Inferior parietal cortex (tissue), 1 donor: ENCODE results near the gene KCNT1.

Experiments
- DNase-seq: peaks from one replicate; pipeline ENCODE4 v3.0.0-alpha.2; 2016; ENCODE audit errors: extremely low spot score

The KCNT1 gene

DNA sequence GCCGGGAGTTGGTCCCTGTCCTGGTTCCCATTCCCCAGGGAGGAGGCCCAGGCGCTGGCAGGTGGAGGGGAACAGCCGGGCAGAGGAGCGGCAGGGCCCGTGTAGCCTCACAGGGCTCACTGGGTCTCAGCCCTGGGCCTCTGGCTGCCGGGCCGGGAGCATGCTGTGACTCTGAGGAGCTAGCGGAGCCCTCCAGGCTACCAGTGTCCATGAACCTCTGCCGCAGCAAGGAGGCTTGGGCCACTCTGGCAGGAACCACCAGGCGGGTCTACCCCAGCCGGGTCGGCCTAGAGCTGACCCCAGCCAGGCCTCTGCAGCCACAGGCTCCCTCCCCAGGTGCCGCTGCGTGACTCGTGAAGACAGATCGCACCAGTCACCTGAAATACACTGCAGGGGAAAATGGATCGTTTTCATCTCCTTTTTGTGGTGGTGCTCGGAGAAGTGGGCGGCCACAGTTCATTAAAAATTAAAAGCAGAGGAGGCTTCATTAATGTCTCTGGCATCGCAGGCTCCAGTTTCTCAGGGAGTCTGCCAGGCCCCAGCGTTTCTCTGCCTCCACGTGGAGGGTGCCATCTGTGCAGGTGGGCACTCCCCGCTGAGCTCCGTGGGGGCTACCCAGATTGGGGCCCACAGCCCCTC lies 43.8 kb downstream of the KCNT1 start:
- no peak for DNase-seq

- no peak for DNase-seq
Measured at GRCh38 chr9:135746565-135746964, 44.6 kb downstream of the KCNT1 start.

GRCh38 chr9:135747311-135747710 lies 45.3 kb downstream of the KCNT1 start:
- DNase-seq = no peak

DNA sequence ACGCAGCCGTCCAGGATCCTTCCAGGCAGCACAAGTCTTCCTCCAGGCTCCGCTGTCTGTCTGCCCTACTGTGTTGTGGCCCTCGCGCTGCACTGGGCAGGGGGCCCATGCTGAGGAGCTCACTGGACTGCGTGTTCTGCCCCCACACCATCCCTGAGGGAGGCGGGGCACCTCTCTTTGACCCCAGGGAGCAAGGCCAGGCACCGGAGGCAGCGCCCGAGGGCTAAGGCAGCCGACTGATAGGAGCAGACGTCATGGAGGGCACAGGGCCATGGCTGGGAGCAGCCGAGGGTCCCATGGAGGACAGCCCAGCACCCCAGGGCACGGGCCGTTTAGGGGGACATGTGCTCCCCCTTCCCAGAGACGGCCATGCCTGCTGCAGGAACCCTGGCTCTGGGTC lies 46.7 kb downstream of the KCNT1 start:
- no peak for DNase-seq

GRCh38 chr9:135749171-135750045 lies 47.4 kb downstream of the KCNT1 start:
- no peak for DNase-seq

DNA sequence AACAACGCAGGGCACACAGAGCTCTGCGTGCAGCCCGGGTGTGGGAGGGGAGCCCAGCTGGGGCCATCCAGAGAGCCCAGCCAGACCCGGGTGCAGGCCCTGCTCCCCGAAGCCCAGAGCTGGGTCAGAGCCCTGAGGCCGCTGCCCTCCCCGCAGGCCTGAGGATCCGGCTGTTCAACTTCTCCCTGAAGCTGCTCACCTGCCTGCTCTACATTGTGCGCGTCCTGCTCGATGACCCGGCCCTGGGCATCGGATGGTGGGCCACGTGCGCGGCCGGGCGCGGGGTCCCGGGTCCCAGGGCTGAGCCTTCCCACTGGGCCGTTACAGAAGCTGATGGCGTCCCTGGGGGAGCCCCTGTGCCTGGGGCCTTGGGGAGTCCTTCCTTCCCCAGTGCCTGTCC lies 48.8 kb downstream of the KCNT1 start:
- DNase-seq = no peak

DNA sequence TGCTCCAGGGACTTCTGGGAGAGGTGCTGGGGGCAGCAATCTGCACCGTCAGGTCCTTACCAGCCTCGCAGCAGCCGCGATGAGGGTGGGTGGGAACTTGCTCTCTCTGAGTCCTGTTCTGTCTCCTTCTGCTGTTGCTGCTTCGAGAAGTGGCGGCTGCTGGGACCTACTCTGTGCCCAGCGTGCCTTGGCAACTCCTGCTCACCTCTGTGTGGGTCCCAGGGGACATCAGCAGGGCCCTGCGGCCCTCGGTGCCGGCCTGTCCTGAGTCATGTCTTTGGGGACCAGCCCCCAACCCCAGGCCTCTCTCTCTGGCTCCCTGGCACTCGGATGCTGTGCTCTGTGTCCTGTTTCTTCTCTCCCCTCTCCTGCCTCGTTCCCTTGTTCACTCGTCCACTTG lies 49.5 kb downstream of the KCNT1 start:
- DNase-seq = no peak

DNA sequence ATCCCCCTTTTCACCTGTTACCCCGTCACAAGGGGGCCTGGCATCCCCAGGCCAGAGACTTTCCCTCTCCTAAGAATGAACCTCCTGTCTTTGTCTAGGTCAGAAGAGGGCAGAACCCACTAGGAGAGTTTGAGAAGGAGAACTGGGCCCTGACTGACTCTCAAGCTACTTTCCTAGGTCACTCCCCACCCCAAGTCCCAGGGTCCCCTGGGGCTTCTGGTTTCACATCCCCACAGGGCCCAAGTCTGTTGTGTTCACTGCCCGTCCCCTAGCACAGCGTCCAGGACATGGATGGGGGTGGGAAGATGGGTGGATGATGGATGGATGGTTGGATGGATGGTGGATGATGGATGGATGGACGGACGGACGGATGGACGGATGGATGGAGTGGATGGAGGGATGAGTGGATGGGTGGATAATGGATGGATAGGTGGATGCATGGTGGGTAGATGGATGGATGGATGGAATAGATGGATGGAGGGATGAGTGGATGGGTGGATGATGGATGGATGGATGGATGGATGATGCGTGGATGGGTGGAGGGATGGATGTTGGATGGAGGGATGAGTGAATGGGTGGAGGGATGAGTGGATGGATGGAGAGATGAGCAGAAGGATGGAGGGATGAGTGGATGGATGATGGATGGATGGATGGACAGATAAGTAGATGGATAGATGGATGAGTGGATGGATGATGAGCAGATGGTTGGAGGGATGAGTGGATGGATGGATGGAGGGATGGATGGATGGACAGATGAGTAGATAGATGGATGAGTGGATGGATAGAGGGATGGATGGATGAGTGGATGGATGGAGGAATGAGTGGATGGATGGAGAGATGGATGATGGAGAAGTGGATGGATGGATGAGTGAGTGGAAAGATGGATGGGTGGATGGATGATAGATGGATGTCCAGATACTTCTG lies 50.6 kb downstream of the KCNT1 start:
- no peak for DNase-seq

DNA sequence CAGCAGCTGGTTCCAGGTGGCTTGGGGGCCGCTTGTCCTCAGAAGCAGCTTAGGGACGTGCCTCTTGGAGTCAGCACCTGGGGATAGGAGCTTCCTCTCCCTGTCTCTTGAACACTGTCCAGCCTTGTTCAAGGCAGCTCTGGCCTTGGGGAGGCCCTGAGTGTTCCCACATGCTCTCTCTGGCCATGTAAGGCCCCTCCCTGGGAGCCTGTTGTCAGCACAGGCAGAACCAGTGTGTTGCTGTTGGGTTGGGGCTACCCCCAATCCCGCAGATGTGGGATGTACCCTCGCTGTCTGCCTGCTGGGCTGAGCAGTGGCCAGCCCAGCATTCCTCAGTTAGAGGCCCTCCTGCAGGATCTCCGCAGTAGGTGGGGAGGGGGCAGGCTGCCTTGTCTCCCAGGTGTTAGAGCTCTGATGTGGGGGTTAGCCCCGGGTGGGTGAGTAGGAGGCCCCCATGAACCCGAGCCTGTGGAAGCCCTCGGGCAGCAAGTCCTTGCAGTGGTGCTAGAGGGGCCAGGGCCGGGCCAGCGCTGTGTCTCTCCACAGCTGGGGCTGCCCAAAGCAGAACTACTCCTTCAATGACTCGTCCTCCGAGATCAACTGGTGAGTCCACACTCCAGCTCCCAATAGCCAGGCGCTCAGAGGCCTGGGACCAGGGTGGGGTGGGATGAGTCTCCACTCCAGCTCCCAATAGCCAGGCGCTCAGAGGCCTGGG lies 51.6 kb downstream of the KCNT1 start:
- DNase-seq = no peak

GRCh38 chr9:135756576-135756975 lies 54.6 kb downstream of the KCNT1 start:
- DNase-seq = no peak

DNA sequence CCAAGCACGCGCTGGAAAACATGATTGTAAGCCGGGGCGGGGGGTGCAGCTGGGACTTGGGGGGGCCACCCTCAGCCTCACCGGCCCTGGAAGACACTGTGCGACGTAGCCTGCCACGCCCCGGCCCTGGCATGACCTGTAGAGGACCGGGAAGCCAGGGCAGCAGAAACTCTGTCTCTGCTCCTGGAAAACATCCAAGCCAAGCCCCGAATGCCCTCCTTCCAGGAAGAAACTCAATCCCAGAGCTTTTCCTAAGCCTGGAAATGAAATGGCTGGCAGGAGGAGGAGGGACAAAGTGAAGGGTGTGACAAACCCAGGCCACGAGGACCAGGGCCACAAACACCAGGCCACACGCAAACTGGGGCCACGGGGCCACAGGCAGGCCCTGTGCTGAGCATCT lies 55.4 kb downstream of the KCNT1 start:
- DNase-seq = no peak

DNA sequence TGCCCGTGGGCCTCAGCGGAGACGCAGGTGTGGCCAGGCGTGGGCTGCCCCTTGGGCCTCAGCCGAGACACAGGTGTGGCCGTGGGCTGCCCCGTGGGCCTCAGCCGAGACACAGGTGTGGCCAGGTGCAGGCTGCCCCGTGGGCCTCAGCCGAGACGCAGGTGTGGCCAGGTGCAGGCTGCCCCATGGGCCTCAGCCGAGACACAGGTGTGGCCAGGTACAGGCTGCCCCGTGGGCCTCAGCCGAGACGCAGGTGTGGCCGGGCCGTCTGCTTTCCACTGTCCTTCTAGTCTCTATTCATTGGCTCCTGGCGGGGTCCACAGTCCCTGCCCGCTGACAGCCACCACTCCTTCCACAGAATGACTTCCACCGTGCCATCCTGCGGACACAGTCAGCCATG lies 56.1 kb downstream of the KCNT1 start:
- no peak for DNase-seq

GRCh38 chr9:135758870-135759269 lies 56.9 kb downstream of the KCNT1 start:
- no peak for DNase-seq

DNA sequence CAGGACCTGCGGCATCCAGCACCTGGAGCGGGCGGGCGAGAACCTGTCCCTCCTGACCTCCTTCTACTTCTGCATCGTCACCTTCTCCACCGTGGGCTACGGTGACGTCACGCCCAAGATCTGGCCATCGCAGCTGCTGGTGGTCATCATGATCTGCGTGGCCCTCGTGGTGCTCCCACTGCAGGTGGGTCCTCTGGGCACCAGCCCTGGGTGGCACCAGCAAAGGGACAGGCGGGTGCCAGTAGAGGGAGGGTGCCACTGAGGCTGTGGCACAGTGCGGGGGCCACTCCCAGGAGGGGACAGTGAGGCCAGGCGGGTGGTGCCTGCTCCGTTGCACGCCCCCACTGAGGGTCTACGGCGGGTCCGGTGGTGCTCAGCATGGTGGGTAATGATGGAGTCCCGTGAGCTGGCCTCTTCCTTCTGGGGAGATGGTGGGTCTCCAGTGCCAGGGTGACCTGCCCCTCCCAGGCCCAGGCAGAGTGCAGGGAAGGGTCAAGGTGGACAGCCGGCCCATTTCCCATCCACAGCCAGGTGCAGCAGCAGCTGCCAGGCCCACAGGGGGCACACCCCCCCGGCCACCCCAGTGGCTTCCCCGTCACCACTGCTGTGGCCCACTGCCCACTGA lies 57.8 kb downstream of the KCNT1 start:
- no peak for DNase-seq

- no peak for DNase-seq
Measured at GRCh38 chr9:135760465-135760864, 58.5 kb downstream of the KCNT1 start.

DNA sequence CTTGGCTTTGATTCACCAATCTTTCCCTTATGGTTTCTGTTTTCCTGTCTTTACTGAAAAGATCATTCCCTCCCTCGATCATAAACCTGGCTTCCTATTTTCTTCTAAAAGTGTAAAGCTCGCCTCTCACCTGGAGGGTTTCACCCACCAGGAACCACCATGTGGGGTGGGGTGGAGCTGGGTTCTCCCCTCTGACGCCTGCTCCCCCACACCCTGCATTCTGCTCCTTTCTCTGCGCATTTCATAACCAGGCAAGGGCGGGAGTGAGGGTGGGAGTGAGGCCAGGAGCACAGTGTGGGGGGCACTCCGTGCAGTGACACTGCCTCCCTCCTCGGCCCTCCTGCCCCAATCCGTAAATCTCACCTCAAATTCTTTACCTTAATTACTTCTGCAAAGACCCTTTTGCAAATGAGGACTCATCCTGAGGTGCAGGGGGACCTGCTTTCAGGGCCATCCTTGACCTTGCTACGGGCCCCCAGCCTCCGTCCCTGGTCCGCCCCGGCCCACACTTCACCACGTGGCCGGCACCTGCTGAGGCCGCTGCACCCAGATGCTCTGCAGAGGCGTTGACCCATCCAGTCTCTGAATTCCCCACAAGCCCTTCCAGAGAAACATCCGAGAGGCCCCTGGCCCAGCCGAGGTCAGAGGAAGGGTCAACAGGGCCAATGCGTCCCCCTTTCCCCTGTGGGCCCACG lies 59.3 kb downstream of the KCNT1 start:
- no peak for DNase-seq

- DNase-seq = no peak
Measured at GRCh38 chr9:135761845-135762168, 59.8 kb downstream of the KCNT1 start.

GRCh38 chr9:135762921-135763320 lies 60.9 kb downstream of the KCNT1 start:
- DNase-seq = no peak

DNA sequence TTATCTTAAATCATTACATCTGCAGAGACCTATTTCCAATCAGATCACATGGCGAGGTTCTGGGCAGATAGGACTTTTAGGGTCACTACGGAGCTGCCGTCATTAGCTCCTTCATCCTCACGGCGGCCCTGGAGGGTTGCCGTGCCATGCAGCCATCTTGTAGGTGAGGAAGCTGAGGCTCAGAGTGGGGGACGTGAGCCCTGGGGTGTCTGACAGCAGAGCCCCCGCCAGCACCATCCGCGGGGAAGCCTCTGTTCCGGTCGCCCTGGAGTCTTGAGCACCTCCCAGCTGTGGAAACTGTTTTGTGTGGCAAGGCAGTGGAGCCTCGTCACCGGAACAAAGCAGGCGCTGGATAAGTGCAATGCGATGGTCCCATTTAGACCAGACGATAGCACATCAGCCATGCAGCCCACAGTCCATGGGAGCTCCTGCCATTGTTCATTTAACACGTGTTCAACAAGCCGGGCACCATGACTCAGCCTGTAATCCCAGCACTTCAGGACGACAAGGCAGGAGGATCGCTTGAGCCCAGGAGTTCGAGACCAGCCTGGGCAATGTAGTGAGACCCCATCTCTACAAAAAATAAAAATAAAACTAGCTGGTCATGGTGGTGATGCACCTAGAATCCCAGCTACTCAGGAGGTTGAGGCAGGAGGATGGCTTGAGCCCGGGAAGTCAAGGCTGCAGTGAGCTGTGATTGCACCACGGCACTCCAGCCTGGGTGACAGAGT lies 61.9 kb downstream of the KCNT1 start:
- no peak for DNase-seq

GRCh38 chr9:135764731-135765130 lies 62.7 kb downstream of the KCNT1 start:
- DNase-seq = no peak
